Stimulated activated CD8-positive, alpha-beta memory T cell treated with anti-CD3 and anti-CD28 coated beads, Interleukin-12 subunit alpha, Interleukin-12 subunit beta, amount 100 ng/mL, for 24 hours (primary cell): ENCODE results near the gene RAB11FIP3.
"Not testable (repeated sequence)": the region's sequence is repeated elsewhere in the genome, so short reads cannot be mapped to it uniquely, and the experiment has no call there.

ENCODE experiments used
- DNase-seq: peaks from one replicate; pipeline ENCODE4 v3.0.0-alpha.2; 2020; ENCODE audit errors: extremely low read depth

Gene RAB11FIP3

DNA sequence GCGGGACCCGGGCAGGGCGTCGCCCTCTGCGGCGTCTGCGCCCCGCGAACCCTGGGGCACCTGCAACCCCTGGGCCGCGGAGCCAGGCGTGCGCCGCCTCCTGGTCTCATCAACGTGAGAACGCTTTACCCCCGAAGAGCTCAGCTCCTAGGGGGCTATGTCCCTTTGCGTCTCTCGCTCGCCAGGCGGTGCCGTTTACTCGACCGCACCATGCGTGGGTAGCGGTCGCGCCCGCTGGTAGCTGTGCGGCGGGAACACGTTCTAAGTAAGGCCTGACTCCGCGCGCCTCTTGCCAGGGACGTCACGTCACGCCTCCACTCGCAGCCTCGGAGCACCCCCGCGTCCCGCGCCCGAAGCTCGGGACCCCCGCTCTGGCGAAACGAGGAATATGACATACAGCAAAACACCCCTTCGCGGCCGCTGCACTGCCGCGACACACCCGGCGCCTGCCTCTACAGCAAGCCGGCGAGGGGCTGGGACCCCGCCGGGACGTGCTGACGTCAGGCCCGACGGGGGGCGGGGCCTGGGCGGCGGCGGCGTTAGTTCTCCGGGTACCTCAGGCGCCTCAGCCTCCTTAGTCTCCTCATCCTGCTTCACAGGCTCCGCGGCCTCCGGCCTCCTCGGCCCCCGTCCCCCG, at the start of gene RAB11FIP3:
Gene RAB11FIP3, plus strand, starts transcription at position 568 of the 637 bp plus-strand sequence. CDS start 358 bp downstream, outside the sequence.
- DNase-seq: peak; percentile 60

DNA sequence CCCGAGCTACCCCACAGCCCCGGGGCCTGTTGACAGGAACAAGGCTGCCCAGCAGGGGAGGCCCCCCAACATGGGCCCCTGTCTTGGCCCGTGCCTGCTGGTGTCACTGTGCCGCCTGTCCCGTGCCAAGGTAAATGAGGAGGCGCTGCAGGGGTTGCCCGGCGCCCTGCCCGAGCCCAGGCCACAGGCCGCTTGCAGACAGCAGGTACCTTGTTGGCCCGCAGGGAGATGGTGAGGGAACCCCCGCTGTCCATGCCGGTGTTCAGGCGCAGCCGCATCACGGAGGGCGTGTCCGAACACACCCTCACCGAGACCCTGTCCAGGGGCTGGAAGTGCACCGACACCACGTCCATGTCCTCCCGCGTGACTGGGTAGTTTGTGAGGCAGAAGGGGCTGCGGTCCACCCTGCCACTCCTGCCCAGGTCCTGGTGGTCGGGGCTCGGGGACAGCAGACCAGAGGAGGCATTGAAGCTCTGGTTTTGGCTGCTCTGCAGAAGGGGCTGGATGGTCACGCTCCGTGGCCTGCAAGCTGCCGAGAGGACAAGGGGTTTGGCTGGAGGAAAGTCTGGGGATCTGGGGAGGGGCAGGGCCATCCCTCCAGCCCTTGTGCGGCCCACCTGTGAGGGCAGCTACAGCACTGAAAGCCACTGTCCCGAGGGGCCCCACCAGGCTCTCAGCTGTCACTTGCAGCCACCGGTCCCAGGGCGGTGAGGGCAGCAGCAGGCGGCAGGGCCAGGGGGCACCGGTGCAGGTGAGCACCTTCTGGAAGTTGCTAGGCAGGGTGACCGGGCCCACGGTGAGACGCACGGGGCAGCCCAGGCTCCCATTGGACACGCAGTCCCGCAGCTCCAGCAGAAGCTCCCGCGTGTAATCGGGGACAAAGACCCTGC, 49.3 kb upstream of the RAB11FIP3 start:
- no peak for DNase-seq

DNA sequence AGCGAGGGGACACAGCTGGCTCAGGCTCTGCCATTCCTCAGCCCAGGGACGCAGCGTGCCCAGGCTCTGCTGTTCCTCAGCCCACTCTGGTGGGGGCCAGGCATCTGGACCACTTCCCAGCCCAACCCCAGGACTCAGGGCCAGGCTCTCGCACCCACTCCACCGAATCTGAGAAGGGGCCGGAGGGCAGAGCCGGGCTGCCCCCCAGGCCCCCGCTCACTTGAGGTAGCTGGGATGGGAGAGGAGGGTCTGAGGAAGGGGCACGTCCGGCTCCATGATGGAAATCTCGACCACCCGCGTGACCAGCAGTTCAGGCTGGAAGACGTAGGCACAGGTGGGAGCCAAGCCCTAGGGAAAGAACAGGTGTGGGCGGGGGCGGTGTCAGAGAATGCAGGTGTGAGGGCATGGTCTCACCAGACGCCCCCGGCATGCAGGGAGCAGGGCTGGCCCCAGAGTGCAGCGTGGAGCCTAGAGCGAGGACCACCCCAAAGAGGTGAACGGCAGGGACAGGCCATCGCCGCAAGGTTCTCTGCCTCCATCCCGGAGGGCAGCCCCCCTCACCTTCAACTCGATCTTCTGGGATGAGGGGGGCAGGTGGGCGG, 48.5 kb upstream of the RAB11FIP3 start:
- DNase-seq: no peak

DNA sequence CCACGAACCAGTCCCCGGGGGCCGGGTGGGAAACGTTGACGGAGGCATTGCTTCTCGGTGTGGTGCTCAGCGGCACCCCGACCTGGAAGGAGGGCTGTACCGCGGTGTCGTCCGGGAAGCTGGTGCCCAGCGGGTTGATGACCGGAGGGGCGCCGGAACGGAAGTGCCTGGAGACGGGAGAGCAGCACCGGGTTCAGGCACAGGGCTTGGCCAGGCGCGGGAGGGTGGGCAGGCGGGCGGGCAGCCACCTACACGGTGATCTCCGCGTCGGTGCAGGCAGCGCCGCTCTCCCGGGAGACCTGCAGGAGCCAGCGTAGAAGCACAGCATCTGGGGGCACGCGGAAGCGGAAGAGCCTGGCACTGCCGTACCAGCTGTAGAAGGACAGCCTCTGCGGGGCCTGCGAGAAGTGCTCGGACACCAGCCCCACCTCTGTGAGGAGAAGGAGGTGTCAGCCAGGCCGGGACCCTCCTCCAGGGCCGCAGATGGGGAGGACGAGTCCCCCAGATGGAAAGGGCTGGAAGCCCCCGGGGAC, 48.0 kb upstream of the RAB11FIP3 start:
- no peak for DNase-seq

DNA sequence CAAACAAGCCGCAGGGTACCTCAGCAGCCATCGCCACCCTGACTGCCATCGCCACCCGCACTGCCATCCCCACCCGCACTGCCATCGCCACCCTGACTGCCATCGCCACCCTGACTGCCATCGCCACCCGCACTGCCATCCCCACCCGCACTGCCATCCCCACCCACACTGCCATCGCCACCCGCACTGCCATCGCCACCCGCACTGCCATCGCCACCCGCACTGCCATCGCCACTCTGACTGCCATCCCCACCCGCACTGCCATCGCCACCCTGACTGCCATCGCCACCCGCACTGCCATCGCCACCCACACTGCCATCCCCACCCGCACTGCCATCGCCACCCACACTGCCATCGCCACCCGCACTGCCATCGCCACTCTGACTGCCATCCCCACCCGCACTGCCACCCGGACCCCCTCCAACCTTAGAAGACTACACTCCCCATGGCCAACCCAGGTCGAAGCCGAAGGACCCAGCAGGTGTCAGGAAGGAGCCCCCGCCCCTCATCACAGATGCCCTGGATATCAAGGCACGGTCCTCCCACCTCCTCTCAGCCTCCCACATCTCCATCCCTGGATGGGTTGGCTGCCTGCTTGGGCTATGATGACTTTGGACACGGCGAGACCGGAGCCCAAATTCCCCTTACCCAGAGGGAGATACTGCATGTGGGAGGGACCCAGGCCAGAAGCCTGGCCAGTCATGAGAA, 47.2 kb upstream of the RAB11FIP3 start:
- not testable (repeated sequence) for DNase-seq

GRCh38 chr16:378821-379182, 46.6 kb upstream of the RAB11FIP3 start:
- no peak for DNase-seq

GRCh38 chr16:379183-379960, 46.1 kb upstream of the RAB11FIP3 start:
- DNase-seq: no peak

DNA sequence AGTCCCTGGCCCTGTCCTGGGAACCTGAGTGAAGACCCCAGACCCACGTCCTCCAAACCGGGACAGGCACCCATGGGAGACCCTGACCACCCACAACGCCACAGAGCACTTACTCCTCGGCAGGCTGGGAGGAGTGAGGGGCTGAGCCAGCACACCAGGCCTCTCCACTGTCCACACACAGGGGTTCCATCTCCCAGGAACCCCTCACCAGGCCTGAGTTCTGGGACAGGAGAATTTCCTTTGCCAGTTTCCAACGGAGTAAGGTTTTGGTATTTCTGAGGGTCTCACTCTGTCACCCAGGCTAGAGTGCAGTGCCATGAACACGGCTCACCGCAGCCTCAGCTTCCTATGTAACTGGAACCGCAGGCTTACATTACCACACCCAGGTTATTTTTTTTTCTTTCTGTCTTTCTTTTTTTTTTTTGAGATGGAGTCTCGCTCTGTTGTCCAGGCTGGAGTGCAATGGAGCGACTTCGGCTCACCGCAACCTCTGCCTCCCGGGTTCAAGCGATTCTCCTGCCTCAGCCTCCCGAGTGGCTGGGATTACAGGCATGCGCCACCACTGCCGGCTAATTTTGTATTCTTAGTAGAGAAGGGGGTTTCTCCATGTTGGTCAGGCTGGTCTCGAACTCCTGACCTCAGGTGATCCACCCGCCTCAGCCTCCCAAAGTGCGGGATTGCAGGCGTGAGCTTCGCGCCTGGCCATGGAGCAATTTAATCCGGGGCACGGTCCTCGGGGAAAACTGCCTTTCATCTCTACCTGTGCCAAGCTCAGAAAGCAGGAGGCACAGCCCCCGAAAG, 45.3 kb upstream of the RAB11FIP3 start:
- no peak for DNase-seq

DNA sequence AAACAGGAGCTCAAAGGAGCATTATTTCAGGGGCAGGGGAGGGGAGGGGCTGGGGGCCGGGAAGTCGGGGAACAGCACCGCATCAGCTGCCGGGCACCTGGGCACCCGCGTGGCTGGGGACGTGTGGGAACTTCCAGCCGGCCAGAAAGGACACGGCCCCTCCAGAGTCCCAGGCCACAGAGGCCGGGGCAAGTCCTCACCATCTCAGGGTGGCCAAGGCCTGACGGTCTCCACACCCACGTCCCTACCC, 44.8 kb upstream of the RAB11FIP3 start:
- DNase-seq: no peak

DNA sequence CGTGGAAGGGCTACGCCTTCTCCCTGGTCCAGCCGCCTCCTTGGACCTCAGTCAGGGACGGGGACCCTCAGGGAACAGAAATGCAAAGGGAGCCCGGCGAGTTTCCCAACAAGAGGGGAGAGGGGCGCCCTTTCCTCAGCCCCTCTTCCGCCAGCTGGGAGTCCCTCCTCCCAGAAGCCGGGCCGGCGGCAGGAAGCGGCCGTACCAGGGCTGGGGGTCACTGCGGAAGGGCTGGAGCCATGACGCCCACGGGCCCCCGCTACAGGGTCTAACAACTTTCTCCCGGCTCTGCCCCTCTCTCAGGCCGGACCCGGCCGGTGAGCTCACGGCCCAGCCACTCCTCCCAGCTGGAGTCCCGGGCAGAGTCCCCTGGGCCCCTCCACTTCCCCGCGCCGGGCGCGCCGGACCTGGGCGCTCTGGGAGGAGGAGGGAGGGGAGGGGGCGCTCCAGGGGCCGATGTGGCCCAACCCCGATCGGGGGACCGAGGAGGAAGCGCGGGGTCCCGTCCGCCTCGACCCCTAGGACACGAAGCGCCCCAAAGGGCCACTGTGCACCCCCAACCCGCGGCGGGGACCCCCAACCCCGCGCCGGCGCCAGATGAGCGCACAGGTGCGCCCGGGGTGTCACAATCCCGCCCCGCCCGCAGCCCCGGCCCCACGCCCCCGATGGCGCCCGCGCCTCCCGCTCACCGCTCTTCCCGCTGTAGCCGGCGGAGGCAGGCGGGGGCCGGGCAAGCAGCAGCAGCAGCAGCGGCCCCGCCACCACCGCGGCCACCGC, 44.2 kb upstream of the RAB11FIP3 start:
- DNase-seq: no peak

GRCh38 chr16:381789-382717, 43.4 kb upstream of the RAB11FIP3 start, which contains the start of gene PGAP6:
Gene PGAP6 (minus strand): TSS chr16:381978. CDS start chr16:381821, 157 bp downstream.
- DNase-seq: peak; percentile 30

- DNase-seq: no peak
Measured at GRCh38 chr16:383326-384051, 42.0 kb upstream of the RAB11FIP3 start.

GRCh38 chr16:386641-387156, 38.8 kb upstream of the RAB11FIP3 start:
- DNase-seq: no peak

GRCh38 chr16:387761-388666, 37.4 kb upstream of the RAB11FIP3 start:
- DNase-seq: not testable (repeated sequence)

DNA sequence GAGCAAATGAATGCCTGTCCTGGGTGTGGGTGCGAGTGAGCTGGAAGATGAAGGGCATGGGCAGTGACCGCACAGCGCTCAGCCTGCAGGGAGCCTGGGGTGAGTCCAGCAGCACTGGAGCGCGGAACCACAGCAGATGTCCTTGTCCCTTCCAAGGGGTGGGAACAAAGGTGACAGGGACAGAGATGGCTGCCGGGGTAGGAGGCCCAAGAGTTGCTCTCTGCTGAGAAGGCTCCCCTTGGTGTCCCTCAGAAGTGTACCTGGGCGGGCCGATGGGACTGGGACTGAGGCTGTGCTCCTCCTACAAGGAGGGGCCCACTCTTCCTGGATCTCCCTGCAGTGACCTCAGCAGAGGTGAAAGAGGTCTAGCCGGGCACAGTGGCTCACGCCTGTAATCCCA, 36.1 kb upstream of the RAB11FIP3 start:
- no peak for DNase-seq

DNA sequence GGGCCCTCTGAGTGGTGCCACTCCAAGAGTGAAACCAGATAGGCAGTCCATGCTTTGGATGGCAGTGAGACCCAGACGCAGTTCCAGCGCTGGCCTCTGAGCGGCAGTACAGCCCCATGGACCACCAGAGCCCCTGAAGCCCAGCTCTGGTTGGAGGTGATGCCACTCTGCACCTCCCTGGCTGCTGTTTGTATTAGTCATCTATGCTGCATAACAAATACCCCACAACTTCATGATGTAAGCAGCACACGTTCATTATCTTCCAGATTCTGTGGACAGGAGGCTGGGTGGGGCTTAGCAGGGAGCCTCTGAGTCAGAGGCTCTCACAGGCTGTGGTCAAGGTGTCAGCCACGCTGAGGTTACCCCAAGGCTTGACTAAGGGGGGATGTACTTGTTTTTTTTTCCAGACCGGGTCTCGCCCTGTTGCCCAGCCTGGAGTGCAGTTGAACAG, 33.5 kb upstream of the RAB11FIP3 start:
- peak; percentile 61 for DNase-seq
